ENCODE results near the gene OGG1.

Gene OGG1

GRCh38 chr3:9776896-9777693 lies 27.3 kb downstream of the OGG1 start:
- peak overlapping the region; percentile 87 for H3K27ac ChIP-seq
- TF ChIP-seq, protein P1, sequence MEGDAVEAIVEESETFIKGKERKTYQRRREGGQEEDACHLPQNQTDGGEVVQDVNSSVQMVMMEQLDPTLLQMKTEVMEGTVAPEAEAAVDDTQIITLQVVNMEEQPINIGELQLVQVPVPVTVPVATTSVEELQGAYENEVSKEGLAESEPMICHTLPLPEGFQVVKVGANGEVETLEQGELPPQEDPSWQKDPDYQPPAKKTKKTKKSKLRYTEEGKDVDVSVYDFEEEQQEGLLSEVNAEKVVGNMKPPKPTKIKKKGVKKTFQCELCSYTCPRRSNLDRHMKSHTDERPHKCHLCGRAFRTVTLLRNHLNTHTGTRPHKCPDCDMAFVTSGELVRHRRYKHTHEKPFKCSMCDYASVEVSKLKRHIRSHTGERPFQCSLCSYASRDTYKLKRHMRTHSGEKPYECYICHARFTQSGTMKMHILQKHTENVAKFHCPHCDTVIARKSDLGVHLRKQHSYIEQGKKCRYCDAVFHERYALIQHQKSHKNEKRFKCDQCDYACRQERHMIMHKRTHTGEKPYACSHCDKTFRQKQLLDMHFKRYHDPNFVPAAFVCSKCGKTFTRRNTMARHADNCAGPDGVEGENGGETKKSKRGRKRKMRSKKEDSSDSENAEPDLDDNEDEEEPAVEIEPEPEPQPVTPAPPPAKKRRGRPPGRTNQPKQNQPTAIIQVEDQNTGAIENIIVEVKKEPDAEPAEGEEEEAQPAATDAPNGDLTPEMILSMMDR (conservative IDR thresholded peaks at IDR 0.05), result no peak

- TF ChIP-seq, protein P1 (conservative IDR thresholded peaks at IDR 0.05), result no peak
- H3K27ac ChIP-seq, result no peak overlapping the region
Observed at GRCh38 chr3:9777694-9778021, 27.9 kb downstream of the OGG1 start.

GRCh38 chr3:9778143-9779074 lies 28.7 kb downstream of the OGG1 start:
- TF ChIP-seq, protein P1 (conservative IDR thresholded peaks at IDR 0.05), result no peak
- H3K27ac ChIP-seq, result no peak overlapping the region

GRCh38 chr3:9779075-9779593 lies 29.4 kb downstream of the OGG1 start:
- TF ChIP-seq, protein P1 (conservative IDR thresholded peaks at IDR 0.05), result no peak
- no peak overlapping the region for H3K27ac ChIP-seq

DNA sequence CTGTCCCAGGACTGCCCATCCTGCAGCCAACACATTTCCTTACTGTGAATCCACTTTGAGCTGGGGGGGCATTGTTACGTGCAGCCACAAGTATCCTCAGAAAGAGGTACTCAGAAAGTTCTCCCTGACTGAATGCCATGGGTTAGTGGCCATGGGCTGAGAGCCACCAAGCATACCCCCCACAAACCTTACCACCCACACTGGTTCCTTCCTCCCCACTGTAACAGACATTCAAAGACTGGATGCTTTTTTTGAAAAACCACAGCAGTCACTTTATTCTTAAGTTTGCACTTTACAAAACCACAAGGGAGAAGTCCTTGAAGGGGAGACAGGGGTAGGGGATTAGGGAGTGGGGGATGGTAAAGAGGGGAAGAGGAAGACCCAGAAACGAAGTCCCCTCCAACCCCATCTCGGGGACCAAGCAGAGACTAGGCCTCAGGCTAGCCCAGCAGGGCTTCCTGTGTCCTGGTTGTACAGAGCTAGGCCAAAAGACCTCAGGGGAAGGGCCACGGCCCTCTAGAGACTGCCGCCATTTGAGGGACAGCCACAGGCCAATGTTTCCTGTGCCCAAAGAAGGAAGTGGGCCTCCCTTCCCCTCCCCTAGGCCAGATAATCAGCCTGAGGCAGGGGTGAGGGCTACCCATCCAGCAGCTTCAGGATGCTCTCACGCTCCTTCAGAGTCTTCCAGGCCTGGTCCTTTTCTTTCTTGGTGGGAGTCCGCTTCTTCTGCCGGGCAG lies 30.1 kb downstream of the OGG1 start:
- no peak overlapping the region for H3K27ac ChIP-seq
- TF ChIP-seq, protein P1 (conservative IDR thresholded peaks at IDR 0.05), result no peak

DNA sequence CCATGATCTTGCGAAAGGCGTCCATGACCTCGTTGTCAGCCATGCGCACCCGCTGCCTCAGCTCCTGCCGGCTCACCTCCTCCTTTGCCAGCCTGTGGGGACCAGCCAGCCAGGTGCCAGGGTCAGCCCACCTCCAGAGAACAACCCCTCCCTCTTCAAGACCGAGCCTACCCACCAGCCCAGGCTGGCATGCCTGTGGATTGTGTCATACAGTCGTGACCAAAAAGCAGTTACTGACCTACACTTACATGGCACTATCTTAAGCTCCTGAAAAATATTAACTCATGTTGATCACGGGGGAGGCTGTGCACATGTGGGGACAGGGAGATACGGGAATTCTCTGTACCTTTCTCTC lies 30.7 kb downstream of the OGG1 start:
- TF ChIP-seq, protein P1 (conservative IDR thresholded peaks at IDR 0.05), result no peak
- H3K27ac ChIP-seq, result no peak overlapping the region
